Progenitor cell of endocrine pancreas (in vitro differentiated cells): ENCODE measurements around the gene MARK1. TPM values are rescaled to one million over a fixed set of nuclear protein-coding genes. Genes with fewer than 3 reads are reported as not detected.

ENCODE experiments used
- DNase-seq: peaks from one replicate; pipeline ENCODE4 v3.0.0; 2021; ENCODE audit warnings: low spot score; ENCODE audit not compliant: unreplicated experiment
- H3K27ac Mint-ChIP-seq: 2 replicates; pipeline ENCODE4 v1.8.0; 2021; ENCODE audit warnings: mild to moderate bottlenecking, moderate library complexity, mixed read lengths
- H3K27me3 Mint-ChIP-seq: 2 replicates; pipeline ENCODE4 v1.8.0; 2021; ENCODE audit warnings: mixed read lengths
- H3K36me3 Mint-ChIP-seq: 2 replicates; pipeline ENCODE4 v1.8.0; 2022; ENCODE audit warnings: mixed read lengths; ENCODE audit not compliant: insufficient read depth
- H3K4me1 Mint-ChIP-seq: 2 replicates; pipeline ENCODE4 v1.8.0; 2021; ENCODE audit warnings: low read depth, mixed read lengths
- H3K4me3 Mint-ChIP-seq: 2 replicates; pipeline ENCODE4 v1.8.0; 2021; ENCODE audit warnings: low read depth, mild to moderate bottlenecking, moderate library complexity, mixed read lengths
- H3K9me3 Mint-ChIP-seq: 2 replicates; pipeline ENCODE4 v1.8.0; 2021; ENCODE audit warnings: low read depth, mixed read lengths
- total RNA-seq: library from RNA; stranded (reverse); gene quantifications from 2 replicates; pipeline ENCODE4 v1.2.1, GENCODE V29; 2021
- TF ChIP-seq, protein P1 (sequence below): fragments of 200-600 bp; sonication (generic); IDR thresholded peaks from one replicate; pipeline ENCODE4 v1.5.0; 2021; ENCODE audit warnings: antibody characterized with exemption, mild to moderate bottlenecking; ENCODE audit not compliant: unreplicated experiment

The MARK1 gene
- total RNA-seq, 1 donor from 2014 or later: 10.8 TPM

- Mint-ChIP-seq H3K4me3 (no peak overlapping the region), H3K27ac (no peak overlapping the region), H3K36me3 (peaks cover 11% of the 10 kb centered on the region), H3K27me3 (no peaks in the 10 kb centered on the region), H3K4me1 (peaks cover 2% of the 10 kb centered on the region), H3K9me3 (peaks cover 18% of the 10 kb centered on the region)
- TF ChIP-seq, protein P1, sequence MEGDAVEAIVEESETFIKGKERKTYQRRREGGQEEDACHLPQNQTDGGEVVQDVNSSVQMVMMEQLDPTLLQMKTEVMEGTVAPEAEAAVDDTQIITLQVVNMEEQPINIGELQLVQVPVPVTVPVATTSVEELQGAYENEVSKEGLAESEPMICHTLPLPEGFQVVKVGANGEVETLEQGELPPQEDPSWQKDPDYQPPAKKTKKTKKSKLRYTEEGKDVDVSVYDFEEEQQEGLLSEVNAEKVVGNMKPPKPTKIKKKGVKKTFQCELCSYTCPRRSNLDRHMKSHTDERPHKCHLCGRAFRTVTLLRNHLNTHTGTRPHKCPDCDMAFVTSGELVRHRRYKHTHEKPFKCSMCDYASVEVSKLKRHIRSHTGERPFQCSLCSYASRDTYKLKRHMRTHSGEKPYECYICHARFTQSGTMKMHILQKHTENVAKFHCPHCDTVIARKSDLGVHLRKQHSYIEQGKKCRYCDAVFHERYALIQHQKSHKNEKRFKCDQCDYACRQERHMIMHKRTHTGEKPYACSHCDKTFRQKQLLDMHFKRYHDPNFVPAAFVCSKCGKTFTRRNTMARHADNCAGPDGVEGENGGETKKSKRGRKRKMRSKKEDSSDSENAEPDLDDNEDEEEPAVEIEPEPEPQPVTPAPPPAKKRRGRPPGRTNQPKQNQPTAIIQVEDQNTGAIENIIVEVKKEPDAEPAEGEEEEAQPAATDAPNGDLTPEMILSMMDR: no peak
- no peak for DNase-seq
Observed at GRCh38 chr1:220575718-220576497, 48.0 kb downstream of the MARK1 start.

DNA sequence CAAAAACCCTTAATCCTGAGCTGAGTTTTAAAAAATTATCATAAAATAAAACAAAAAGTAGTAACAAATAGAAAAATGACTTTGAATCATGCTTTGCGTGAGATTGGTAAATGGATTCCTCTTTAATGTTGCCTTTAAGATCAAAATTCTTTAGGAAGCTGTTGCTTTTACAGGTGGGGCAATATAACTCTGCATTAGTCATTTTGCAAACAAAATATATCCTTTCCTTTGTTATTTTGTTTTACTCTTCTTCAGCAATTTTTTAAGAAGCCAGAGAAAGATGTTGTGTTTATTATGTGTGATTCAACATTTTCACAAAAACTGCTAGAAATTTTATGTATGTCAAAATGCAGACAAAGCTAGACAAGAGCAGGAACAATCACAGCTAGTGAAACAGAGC is 50.0 kb downstream of the MARK1 start:
- no peak for DNase-seq
- Mint-ChIP-seq H3K4me1 (peaks cover 5% of the 10 kb centered on the region), H3K4me3 (no peak overlapping the region), H3K27ac (no peak overlapping the region), H3K9me3 (peaks cover 17% of the 10 kb centered on the region), H3K27me3 (no peaks in the 10 kb centered on the region), H3K36me3 (peaks cover 9% of the 10 kb centered on the region)
- TF ChIP-seq, protein P1: no peak

DNA sequence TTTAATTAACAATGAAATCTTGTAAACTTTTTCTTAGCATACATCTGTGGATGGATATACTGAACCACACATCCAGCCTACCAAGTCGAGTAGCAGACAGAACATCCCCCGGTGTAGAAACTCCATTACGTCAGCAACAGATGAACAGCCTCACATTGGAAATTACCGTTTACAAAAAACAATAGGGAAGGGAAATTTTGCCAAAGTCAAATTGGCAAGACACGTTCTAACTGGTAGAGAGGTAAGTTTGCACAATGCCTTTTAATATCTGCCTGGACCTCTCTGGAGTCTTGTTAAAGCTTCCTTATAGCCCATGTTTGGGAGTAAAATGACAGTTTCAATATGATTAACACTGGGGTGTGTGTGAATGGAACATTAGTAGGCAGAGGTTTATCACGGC is 51.4 kb downstream of the MARK1 start:
- Mint-ChIP-seq H3K36me3 (peaks cover 3% of the 10 kb centered on the region), H3K4me1 (peaks cover 5% of the 10 kb centered on the region), H3K4me3 (no peak overlapping the region), H3K9me3 (peaks cover 9% of the 10 kb centered on the region), H3K27me3 (no peaks in the 10 kb centered on the region), H3K27ac (no peak overlapping the region)
- TF ChIP-seq, protein P1: no peak
- no peak for DNase-seq

DNA sequence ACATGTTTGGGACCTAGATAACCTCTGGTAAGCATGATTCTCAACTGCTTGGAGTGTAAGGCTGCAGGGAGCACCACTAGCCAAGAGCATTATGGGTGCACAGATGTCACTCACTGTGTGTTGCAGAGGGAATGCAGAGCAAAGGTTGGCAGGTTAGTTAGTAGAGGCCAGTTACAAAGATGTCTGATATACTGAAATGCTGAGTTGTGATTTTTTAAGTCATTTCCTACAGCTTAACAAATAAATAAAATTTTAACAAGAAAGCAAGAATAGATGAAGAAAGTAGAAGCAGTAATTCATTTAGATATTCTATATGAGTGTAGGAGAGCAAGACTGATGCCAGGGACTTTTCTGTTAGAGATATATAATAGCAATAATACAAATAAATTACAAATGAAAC is 64.8 kb downstream of the MARK1 start:
- Mint-ChIP-seq H3K9me3 (peaks cover 14% of the 10 kb centered on the region), H3K27ac (no peak overlapping the region), H3K36me3 (peaks cover 12% of the 10 kb centered on the region), H3K27me3 (no peaks in the 10 kb centered on the region), H3K4me3 (no peak overlapping the region), H3K4me1 (peaks cover 14% of the 10 kb centered on the region)
- TF ChIP-seq, protein P1: no peak
- no peak for DNase-seq

DNA sequence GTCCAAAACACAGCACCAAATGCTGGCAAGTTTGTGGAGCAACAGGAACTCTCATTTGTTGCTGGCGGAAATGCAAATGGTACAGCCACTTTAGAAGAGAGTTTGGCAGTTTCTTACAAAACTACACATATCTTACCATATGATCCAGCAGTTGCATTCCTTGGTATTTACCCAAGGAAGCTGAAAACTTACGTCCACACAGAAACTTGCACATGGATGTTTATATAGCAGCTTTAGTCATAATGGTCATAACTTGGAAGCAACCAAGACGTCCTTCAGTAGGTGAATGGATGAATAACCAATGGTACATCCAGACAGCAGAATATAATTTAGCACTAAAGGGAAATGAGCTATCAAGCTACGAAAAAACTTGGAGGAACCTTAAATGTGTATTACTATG is 66.4 kb downstream of the MARK1 start:
- no peak overlapping the region for H3K27ac Mint-ChIP-seq
- TF ChIP-seq, protein P1: no peak
- H3K36me3 Mint-ChIP-seq: peaks cover 12% of the 10 kb centered on the region
- H3K27me3 Mint-ChIP-seq: no peaks in the 10 kb centered on the region
- peaks cover 9% of the 10 kb centered on the region for H3K4me1 Mint-ChIP-seq
- no peak for DNase-seq
- H3K4me3 Mint-ChIP-seq: no peak overlapping the region
- H3K9me3 Mint-ChIP-seq: peaks cover 14% of the 10 kb centered on the region
